Measurements from ENCODE around the gene SLC8A1. TPM values are rescaled to one million over a fixed set of nuclear protein-coding genes. Genes with fewer than 3 reads are reported as not detected.

SLC8A1 gene
- total RNA-seq, 2 experiments from 2014 or later: 0.47 to 0.59 TPM

DNA sequence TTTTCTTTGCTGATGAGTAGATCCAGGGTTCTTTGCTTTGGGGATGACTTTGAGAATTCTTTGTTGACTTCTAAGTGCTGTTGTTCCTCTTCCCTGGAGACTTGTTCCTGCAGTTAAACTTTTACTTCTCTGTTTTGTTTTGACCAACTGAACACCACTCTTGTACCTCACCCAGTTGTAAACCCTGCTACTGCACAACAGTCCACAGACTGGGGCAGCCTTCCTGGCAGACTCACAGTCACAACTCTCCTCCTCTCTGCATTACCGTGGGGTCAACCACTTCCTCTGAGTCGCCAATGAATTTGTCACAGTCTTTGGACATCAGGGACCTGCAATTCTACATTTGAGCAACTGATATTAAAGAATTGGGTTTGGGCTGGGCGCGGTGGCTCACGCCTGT is 3.8 kb upstream of the SLC8A1 start:
- intact Hi-C loops (cut with DNase I, micrococcal nuclease): no loop called here
- ChIA-PET CTCF (no interaction called here), POLR2A (no interaction called here)
- Histone ChIP-seq H3K4me3 (ENCODE audit: low read length) (no peak overlapping the region), H3K36me3 (ENCODE audit: insufficient read depth, low read length) (no peaks in the 10 kb centered on the region), H3K4me1 (ENCODE audit: insufficient read depth, low read length) (no peaks in the 10 kb centered on the region), H3K9me3 (ENCODE audit: control insufficient read depth in 1 of 2, insufficient read depth in 1 of 2, low read length in 2 of 2) (peaks cover 0 to 7% of the 10 kb centered on the region in 2 experiments), H3K27ac (ENCODE audit: low read depth in 1 of 2, low read length in 2 of 2) (no peak overlapping the region), H3K27me3 (ENCODE audit: control insufficient read depth in 1 of 2, insufficient read depth in 2 of 2, low read length in 2 of 2) (peaks cover 12 to 14% of the 10 kb centered on the region in 2 experiments)
- H3K27ac Mint-ChIP-seq: no peak overlapping the region
- H3K36me3 Mint-ChIP-seq (ENCODE audit: low read depth): no peaks in the 10 kb centered on the region
- H3K9me3 Mint-ChIP-seq: no peaks in the 10 kb centered on the region
- H3K4me1 Mint-ChIP-seq (ENCODE audit: low read depth): peaks cover 17% of the 10 kb centered on the region
- TF ChIP-seq, protein P1, sequence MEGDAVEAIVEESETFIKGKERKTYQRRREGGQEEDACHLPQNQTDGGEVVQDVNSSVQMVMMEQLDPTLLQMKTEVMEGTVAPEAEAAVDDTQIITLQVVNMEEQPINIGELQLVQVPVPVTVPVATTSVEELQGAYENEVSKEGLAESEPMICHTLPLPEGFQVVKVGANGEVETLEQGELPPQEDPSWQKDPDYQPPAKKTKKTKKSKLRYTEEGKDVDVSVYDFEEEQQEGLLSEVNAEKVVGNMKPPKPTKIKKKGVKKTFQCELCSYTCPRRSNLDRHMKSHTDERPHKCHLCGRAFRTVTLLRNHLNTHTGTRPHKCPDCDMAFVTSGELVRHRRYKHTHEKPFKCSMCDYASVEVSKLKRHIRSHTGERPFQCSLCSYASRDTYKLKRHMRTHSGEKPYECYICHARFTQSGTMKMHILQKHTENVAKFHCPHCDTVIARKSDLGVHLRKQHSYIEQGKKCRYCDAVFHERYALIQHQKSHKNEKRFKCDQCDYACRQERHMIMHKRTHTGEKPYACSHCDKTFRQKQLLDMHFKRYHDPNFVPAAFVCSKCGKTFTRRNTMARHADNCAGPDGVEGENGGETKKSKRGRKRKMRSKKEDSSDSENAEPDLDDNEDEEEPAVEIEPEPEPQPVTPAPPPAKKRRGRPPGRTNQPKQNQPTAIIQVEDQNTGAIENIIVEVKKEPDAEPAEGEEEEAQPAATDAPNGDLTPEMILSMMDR (IDR thresholded peaks at IDR 0.05): no peak
- H3K27me3 Mint-ChIP-seq: peaks cover 35% of the 10 kb centered on the region
- peak in 2 of 14 experiments; percentile 47 to 59 for DNase-seq
- no peak for ATAC-seq (ENCODE audit: poor library complexity)
- H3K4me3 Mint-ChIP-seq: no peak overlapping the region

DNA sequence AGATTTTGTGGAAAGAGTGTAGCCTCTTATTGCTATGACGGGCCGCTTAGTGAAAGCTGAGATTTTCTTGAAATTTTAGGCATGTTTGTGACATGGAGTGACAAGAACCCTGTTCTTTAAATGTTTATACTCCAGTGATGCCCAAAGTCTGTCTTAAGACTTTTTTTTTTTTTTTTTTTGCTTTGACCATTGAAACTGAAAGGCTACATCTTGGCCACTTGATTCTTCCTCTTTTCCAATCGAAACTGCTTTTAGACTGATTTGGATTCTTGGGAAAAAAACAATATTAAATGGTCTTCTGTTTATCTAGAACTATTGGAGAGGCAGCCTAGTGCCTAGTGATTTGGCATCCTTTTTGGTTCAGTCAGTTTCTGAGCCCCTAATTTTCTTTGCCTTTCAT is 2.4 kb upstream of the SLC8A1 start:
- no peak overlapping the region for H3K4me3 Mint-ChIP-seq
- Histone ChIP-seq H3K36me3 (ENCODE audit: insufficient read depth, low read length) (no peaks in the 10 kb centered on the region), H3K27me3 (ENCODE audit: control insufficient read depth in 1 of 2, insufficient read depth in 2 of 2, low read length in 2 of 2) (peaks cover 14% of the 10 kb centered on the region in 2 experiments), H3K9me3 (ENCODE audit: control insufficient read depth in 1 of 2, insufficient read depth in 1 of 2, low read length in 2 of 2) (peaks cover 0 to 7% of the 10 kb centered on the region in 2 experiments), H3K4me1 (ENCODE audit: insufficient read depth, low read length) (no peaks in the 10 kb centered on the region), H3K4me3 (ENCODE audit: low read length) (no peak overlapping the region), H3K27ac (ENCODE audit: low read depth in 1 of 2, low read length in 2 of 2) (no peak overlapping the region)
- H3K27me3 Mint-ChIP-seq: peaks cover 44% of the 10 kb centered on the region
- ATAC-seq (ENCODE audit: poor library complexity) (no peak), DNase-seq (no peak)
- no peaks in the 10 kb centered on the region for H3K9me3 Mint-ChIP-seq
- peaks cover 21% of the 10 kb centered on the region for H3K4me1 Mint-ChIP-seq (ENCODE audit: low read depth)
- no peak overlapping the region for H3K27ac Mint-ChIP-seq
- TF ChIP-seq, protein P1 (IDR thresholded peaks at IDR 0.05): no peak
- intact Hi-C loops (cut with DNase I, micrococcal nuclease): no loop called here
- ChIA-PET POLR2A (no interaction called here), CTCF (no interaction called here)
- no peaks in the 10 kb centered on the region for H3K36me3 Mint-ChIP-seq (ENCODE audit: low read depth)

DNA sequence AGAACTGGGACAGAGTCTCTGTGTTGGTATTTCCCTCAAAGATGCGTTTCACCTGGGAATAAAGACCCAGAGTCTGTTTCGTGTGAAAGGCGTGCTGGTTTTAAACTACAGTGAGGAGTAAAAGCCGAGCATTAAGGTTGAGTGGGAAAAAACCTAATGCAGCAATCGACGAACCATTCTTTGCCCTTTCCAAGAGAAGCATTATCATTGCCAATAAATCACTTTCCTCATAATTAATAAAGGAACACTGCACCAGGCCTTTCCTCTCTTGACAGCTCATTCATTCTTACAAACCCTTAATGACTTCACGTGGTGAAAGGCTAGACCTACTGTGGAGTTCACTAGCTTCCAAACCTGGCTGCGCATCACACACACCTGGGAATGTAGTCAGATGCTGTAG is 896 bp upstream of the SLC8A1 start:
- H3K36me3 Mint-ChIP-seq (ENCODE audit: low read depth): no peaks in the 10 kb centered on the region
- H3K4me3 ChIP-seq (ENCODE audit: low read length): no peak overlapping the region

More for the DNA sequence above, 896 bp upstream of the SLC8A1 start:
- H3K27me3 ChIP-seq (ENCODE audit: control insufficient read depth in 1 of 2, insufficient read depth in 2 of 2, low read length in 2 of 2): peaks cover 14% of the 10 kb centered on the region in 2 experiments
- ATAC-seq (ENCODE audit: poor library complexity): no peak
- peaks cover 0 to 7% of the 10 kb centered on the region in 2 experiments for H3K9me3 ChIP-seq (ENCODE audit: control insufficient read depth in 1 of 2, insufficient read depth in 1 of 2, low read length in 2 of 2)
- intact Hi-C loops (cut with DNase I, micrococcal nuclease): no loop called here
- ChIA-PET POLR2A (no interaction called here), CTCF (no interaction called here)
- H3K36me3 ChIP-seq (ENCODE audit: insufficient read depth, low read length): no peaks in the 10 kb centered on the region
- no peaks in the 10 kb centered on the region for H3K4me1 ChIP-seq (ENCODE audit: insufficient read depth, low read length)
- no peak overlapping the region for H3K27ac ChIP-seq (ENCODE audit: low read depth in 1 of 2, low read length in 2 of 2)
- Mint-ChIP-seq H3K4me3 (peak overlapping the region; percentile 79), H3K4me1 (ENCODE audit: low read depth) (peaks cover 21% of the 10 kb centered on the region), H3K27ac (no peak overlapping the region), H3K27me3 (peaks cover 51% of the 10 kb centered on the region), H3K9me3 (no peaks in the 10 kb centered on the region)
- TF ChIP-seq, protein P1 (IDR thresholded peaks at IDR 0.05): no peak
- DNase-seq: no peak
